Lung (tissue), 12 donors: Measurements from ENCODE around the gene CFAP61. TPM values are rescaled to one million over a fixed set of nuclear protein-coding genes. Genes with fewer than 3 reads are reported as not detected.

Experiments
- ATAC-seq: fragments of 200-7000 bp; cut with Tn5 transposase; one replicate; pipeline ENCODE4 v1.9.1; 2020; ENCODE audit warnings: moderate number of reproducible peaks; ENCODE audit not compliant: insufficient read depth, low FRiP score
- DNase-seq, 3 donors: peaks; one replicate each; pipeline ENCODE4 v3.0.0-alpha.2; 2013 to 2017
- H3K27ac ChIP-seq, 2 donors: one replicate each; pipeline ENCODE4 v1.5.1; 2013; ENCODE audit warnings: mild to moderate bottlenecking in 2 of 2, moderate library complexity in 2 of 2, control low read depth in 1 of 2, inconsistent platforms in 1 of 2, low read depth in 1 of 2, low read length in 1 of 2
- H3K27me3 ChIP-seq, 3 donors: one replicate each; pipeline ENCODE4 v1.5.1; 2013; ENCODE audit warnings: low read length in 2 of 3; ENCODE audit not compliant: control insufficient read depth in 3 of 3, insufficient read depth in 3 of 3
- H3K36me3 ChIP-seq, 4 donors: one replicate each; pipeline ENCODE4 v1.5.1; 2013; ENCODE audit warnings: low read length in 4 of 4, mild to moderate bottlenecking in 1 of 4, moderate library complexity in 1 of 4; ENCODE audit not compliant: control insufficient read depth in 4 of 4, insufficient read depth in 4 of 4
- H3K4me1 ChIP-seq, 5 donors: one replicate each; pipeline ENCODE4 v1.5.1; 2013; ENCODE audit warnings: low read length in 5 of 5, mild to moderate bottlenecking in 2 of 5, moderate library complexity in 1 of 5; ENCODE audit not compliant: control insufficient read depth in 5 of 5, insufficient read depth in 5 of 5
- H3K4me3 ChIP-seq: one replicate; pipeline ENCODE4 v1.5.1; 2013; ENCODE audit warnings: mild to moderate bottlenecking, control low read depth, moderate library complexity
- H3K9ac ChIP-seq, 2 donors: one replicate each; pipeline ENCODE4 v1.5.1; 2013; ENCODE audit warnings: low read length in 2 of 2, control low read depth in 1 of 2; ENCODE audit not compliant: insufficient read depth in 1 of 2
- H3K9me3 ChIP-seq, 4 donors: one replicate each; pipeline ENCODE4 v1.5.1; 2013; ENCODE audit warnings: low read length in 3 of 4, mild to moderate bottlenecking in 1 of 4, moderate library complexity in 1 of 4; ENCODE audit not compliant: control insufficient read depth in 4 of 4, insufficient read depth in 3 of 4
- WGBS, 2 donors: extraction: QIAGEN DNeasy Blood & Tissue Kit; methylation state at CpG; one replicate each; pipeline ENCODE4 v1.1.7; 2013; 5-methylcytosine and 5-hydroxymethylcytosine counted together
- polyA plus RNA-seq, 2 donors: library from polyadenylated mRNA; stranded (reverse); fragments of 200-250 nt; gene quantifications; one replicate each; pipeline ENCODE4 v1.2.1, GENCODE V29; 2013
- total RNA-seq, 2 donors: library from RNA; depleted of rRNA in 1 of 2; stranded (reverse); fragments of >200 nt in 1 of 2; gene quantifications; one replicate each; pipeline ENCODE4 v1.2.1, GENCODE V29; 2014 to 2021
- TF ChIP-seq, protein P1 (sequence below): IDR thresholded peaks from 2 replicates; pipeline ENCODE4 v1.5.1; 2012; ENCODE audit warnings: mild to moderate bottlenecking; ENCODE audit errors: control extremely low read depth, extremely low read depth
- donor health status: control.
- donor health status: control.
- donor health status: Bipolar disorder and iron deficiency.
- donor health status: healthy.
- donor health status: DM: yes; HTN: yes; CAD: no.

CFAP61 gene
- total and polyA plus RNA-seq, 4 donors: 2.0 to 15.4 (median 6.5) TPM

DNA sequence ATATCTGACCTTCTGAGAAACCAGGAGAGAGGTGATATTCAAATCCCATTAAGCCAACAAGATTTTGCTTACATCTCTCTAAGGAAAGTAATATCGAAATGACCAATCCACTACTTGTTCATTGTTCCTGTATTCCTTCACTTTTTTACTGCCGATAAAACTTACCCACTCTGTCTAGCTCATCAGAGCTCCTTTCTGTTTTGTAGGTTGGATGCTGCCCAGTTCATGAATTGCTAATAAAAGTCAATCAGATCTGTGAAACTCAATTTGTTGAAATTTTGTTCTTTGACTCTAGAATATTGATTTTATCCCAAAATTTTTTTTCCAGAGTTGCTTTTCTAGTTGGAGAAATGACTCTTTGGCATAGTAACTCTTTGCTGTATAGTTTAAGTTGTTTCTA lies 166.7 kb downstream of the CFAP61 start:
- H3K9me3 ChIP-seq: peaks cover 0 to 6% (median 2%) of the 10 kb centered on the region in 4 donors
- ATAC-seq: no peak

DNA sequence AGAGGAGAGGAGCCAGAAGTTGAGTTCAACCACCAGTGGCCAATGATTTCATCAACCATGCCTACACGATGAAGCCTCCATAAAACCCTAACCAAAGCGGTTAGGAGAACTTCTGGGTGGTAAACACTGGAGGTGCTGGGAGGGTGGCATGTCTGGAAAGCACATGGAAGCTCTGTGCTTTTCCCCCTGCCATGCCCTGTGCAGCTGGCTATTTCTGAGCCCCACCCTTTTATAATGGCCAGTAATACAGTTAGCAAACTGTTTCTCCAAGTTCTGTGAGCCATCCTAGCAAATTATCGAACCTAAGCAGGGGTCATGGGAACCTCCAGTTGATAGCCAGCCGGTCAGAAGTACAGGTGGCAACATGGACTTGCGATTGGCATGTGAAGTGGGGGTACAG lies 167.8 kb downstream of the CFAP61 start:
- no peak overlapping the region for H3K27ac ChIP-seq
- DNase-seq (no peak), ATAC-seq (no peak)
- no peak overlapping the region for H3K4me3 ChIP-seq
- no peak overlapping the region for H3K9ac ChIP-seq
- 84 to 89% methylated on average over 5 of the region's 5 CpGs for WGBS, 2 donors
- H3K36me3 ChIP-seq: no peaks in the 10 kb centered on the region
- peaks cover 0 to 3% (median 0%) of the 10 kb centered on the region in 3 donors for H3K27me3 ChIP-seq
- TF ChIP-seq, protein P1, sequence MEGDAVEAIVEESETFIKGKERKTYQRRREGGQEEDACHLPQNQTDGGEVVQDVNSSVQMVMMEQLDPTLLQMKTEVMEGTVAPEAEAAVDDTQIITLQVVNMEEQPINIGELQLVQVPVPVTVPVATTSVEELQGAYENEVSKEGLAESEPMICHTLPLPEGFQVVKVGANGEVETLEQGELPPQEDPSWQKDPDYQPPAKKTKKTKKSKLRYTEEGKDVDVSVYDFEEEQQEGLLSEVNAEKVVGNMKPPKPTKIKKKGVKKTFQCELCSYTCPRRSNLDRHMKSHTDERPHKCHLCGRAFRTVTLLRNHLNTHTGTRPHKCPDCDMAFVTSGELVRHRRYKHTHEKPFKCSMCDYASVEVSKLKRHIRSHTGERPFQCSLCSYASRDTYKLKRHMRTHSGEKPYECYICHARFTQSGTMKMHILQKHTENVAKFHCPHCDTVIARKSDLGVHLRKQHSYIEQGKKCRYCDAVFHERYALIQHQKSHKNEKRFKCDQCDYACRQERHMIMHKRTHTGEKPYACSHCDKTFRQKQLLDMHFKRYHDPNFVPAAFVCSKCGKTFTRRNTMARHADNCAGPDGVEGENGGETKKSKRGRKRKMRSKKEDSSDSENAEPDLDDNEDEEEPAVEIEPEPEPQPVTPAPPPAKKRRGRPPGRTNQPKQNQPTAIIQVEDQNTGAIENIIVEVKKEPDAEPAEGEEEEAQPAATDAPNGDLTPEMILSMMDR: no peak
- H3K4me1 ChIP-seq: peaks cover 0 to 10% (median 9%) of the 10 kb centered on the region in 5 donors
- peaks cover 0 to 6% (median 2%) of the 10 kb centered on the region in 4 donors for H3K9me3 ChIP-seq

More for the DNA sequence above, 166.7 kb downstream of the CFAP61 start:
- peaks cover 0 to 9% (median 5%) of the 10 kb centered on the region in 5 donors for H3K4me1 ChIP-seq
- H3K36me3 ChIP-seq: no peaks in the 10 kb centered on the region
- DNase-seq: no peak
- no peak overlapping the region for H3K4me3 ChIP-seq
- H3K27ac ChIP-seq: no peak overlapping the region
- TF ChIP-seq, protein P1: no peak
- WGBS, 2 donors: 88 to 92% methylated on average over 2 of the region's 2 CpGs
- H3K27me3 ChIP-seq: peaks cover 0 to 3% (median 0%) of the 10 kb centered on the region in 3 donors
- H3K9ac ChIP-seq: no peak overlapping the region

DNA sequence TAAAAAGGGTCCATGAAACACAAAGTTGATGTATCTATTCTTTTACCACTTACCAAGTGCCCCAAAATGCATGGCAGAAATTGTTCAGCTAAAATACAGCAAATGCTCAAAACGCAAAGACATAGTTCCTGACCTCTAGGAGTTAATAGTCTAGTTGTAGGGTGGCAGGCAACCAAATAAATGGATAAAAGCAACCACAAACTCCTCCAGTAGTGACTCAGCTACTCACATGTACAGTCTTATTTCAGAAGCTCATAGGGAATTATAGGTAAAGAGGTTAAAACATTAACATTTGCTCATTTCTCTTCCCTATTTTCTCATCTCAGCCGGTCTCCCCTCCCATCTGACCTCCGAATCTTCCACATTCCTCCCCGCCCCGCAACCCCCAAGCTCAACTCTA lies 171.6 kb downstream of the CFAP61 start:
- TF ChIP-seq, protein P1: no peak
- peaks cover 0 to 11% (median 9%) of the 10 kb centered on the region in 5 donors for H3K4me1 ChIP-seq
- H3K4me3 ChIP-seq: no peak overlapping the region
- no peak for DNase-seq
- H3K27ac ChIP-seq: no peak overlapping the region
- no peak for ATAC-seq
- peak overlapping the region in 1 of 2 donors; percentile 3 for H3K9ac ChIP-seq
- no peaks in the 10 kb centered on the region for H3K36me3 ChIP-seq
- whole genome bisulfite sequencing, 2 donors: 84 to 90% methylated on average over 5 of the region's 5 CpGs
- peaks cover 0 to 6% (median 4%) of the 10 kb centered on the region in 4 donors for H3K9me3 ChIP-seq
- no peaks in the 10 kb centered on the region for H3K27me3 ChIP-seq

DNA sequence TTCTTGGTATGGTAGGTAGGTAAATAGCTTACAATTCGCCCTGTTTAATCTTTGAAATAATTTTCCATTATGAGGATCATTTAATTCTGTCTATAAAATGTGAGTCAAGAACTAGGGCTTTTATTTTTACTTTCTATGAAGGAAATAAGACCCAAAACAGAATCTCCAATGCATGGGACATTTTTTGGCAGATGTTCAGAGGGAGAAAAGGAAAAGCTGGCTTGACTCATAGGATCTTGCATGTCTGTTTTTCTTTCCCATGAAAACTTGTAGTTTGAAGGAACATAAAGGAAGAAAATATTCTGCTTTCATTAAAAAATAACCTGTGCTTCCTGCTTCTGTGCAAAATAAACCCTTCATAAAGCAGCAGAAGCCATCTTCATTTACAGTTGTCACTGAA lies 172.5 kb downstream of the CFAP61 start:
- TF ChIP-seq, protein P1: no peak
- H3K9me3 ChIP-seq: peaks cover 0 to 6% (median 4%) of the 10 kb centered on the region in 4 donors
- DNase-seq (peak in 2 of 3 donors; percentile 86 to 91), ATAC-seq (no peak)
- peaks cover 0 to 11% (median 9%) of the 10 kb centered on the region in 5 donors for H3K4me1 ChIP-seq
- H3K36me3 ChIP-seq: no peaks in the 10 kb centered on the region
- H3K27ac ChIP-seq: no peak overlapping the region
- H3K9ac ChIP-seq: no peak overlapping the region
- 76 to 83% methylated on average over 1 of the region's 1 CpG for WGBS, 2 donors
- H3K4me3 ChIP-seq: no peak overlapping the region
- no peaks in the 10 kb centered on the region for H3K27me3 ChIP-seq
